Measurements from ENCODE around the gene C2orf80. TPM values are rescaled to one million over a fixed set of nuclear protein-coding genes. Genes with fewer than 3 reads are reported as not detected.

C2orf80 gene
- total RNA-seq (2022; extraction: Qiagen RNA extraction), result not detected in 5 replicates

DNA sequence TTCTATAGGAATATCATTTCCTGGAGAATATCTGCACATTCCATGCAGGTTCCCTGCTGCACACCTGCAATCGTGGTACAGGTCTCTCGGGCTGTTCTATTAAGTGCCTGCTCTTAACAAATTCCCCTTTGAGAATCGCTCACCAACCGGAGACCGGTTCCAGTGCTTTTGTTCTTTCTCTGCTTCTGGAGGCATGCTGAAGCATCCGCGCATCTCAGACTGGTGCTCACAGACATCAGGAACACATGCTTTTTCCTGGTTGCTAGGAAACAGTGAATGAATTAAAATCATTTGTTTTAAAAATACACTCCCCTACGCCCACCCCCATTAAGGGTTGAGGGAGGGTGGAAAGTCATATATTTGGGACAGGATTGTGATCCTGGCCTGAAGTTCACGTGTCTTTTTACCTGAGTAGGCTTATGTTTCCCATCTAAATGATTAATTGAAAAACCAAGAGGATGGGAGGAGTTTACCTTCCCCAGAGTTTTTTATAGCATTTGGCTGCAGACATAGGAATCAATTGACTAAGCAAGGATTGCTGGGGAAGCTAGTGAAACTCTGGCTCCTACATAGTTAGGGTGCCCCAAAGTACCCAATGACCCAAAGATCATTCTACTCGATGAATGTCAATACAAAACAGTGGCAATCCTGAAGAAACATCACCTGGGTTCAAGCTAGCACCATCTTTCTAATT lies at the start of gene C2orf80:
Gene C2orf80, minus strand, starts transcription at position 221 of the 694 bp plus-strand sequence. CDS start 3,044 bp downstream, outside the sequence.

DNA sequence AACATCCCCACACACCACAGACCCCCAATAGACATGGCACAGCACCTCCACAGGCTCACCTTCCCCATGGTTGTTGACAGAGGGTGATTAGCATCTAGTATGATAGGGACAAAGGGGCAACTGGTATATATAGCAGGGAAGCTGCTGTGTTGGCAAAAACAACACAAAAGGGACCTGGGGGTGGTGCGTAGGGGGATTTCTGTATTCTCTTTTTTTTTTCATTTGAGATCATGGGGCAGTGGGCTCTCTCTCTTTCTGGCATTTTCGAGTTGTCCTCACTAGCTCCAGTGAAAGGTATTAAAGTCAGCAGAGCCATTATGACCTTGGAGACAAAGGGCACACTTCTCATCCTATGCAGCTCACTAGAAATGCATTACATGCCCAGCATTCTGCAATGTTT lies 26.3 kb downstream of the C2orf80 start, which contains the start of gene CRYGA:
Gene CRYGA, minus strand, starts transcription at position 101 of the 400 bp plus-strand sequence. Its CDS starts 33 bp downstream, at position 68.

DNA sequence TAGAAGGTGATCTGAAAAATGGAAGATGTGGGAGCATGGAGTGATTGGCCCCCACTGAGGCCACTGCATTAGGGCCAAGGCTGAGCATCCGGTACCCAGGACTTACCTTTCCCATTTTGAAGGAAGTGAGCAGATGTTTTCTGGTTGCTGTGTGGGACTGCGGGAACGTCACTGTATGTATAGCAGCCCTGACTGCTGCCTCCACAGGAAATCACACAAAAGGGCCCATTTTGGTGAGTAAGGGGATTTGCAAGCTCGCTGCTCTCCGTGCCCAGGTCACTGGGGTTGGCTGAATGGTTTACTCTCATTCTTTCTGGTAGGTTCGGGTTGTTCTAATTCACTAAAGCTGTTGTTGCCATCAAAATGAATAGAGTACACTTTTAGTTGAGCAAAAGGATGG lies 43.8 kb downstream of the C2orf80 start, which contains the start of gene CRYGB:
Gene CRYGB, minus strand, starts transcription at position 153 of the 400 bp plus-strand sequence. Its CDS starts 38 bp downstream, at position 115.

DNA sequence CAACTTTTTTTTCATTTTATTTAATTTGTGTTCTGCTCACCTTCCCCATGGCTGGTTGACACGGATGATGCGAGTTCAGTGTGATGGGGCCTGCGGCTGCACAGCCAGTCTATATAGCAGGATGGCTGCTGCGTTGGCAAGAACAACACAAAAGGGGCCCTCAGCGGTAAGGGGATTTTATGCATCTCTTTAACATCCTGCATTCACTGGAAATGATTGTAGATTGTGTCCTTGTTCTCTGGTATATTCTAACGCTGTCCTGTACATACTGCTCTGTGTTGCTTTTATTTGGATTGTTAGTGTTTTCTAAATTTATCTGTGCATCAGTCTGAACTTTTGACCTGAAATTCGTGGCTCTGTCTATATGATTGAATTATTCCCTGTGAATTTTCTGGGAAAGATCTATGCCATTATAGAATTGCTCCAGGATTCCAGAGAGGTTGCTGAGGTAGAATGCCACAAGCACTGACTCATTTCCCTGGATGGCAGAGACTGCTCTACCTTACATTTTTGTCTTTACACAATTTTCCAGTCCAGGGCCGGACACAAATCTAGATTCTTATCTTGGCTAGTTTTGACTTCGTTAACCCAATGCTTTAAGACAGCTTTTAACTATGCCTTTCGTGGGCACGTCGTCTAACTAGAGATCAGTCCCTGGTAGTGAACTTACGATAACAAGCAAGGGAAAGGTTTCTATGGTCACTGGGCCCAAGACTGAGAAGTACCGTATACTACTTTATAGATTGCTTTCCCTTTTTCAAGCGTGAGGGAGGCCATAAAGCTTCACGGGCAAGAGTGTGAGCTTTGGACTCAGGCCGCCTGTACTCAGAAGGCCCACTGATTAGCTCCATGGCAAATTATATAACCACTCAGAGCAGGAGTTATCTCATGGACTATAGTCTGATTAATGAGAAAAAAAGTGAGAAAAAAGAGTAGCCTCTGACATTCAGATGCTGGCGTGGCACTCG lies 59.8 kb downstream of the C2orf80 start, which contains the start of gene CRYGC:
Gene CRYGC, minus strand, starts transcription at position 85 of the 968 bp plus-strand sequence. Its CDS starts 36 bp downstream, at position 49.

DNA sequence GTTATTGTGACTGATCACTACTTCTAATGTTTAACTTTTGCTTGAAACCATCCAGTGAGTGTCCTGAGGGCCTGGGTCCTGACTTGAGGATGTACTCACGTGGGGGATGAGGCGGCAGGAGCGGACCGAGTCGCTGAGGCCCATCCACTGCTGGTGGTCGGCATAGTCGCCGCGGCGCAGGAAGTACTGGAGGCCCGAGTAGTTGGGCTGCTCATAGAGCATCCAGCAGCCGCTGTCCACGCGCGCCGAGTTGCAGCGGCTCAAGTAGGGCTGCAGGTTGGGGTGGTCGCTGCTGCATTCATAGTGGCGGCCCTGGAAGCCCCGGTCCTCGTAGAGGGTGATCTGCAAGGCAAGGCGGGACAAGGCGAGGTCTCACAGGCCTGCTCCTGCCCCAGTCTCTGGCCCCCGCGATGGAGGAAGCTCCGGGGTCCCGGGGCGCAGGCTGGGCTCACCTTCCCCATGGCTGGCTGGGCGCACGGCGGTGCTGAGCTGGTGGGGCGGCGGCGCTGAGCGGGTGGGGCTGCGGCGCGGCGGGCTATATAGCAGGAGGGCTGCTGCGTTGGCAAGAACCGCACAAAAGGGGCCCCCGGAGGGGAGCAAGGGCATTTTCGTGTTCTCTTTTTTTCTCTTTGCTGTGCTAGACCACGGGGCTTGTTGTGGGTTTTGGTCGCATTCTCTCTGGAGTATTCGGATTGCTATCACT lies 65.7 kb downstream of the C2orf80 start, which contains the start of gene CRYGD:
Gene CRYGD, minus strand, starts transcription at position 512 of the 703 bp plus-strand sequence. Its CDS starts 51 bp downstream, at position 461.

Other genes with a start within 250 kb of the C2orf80 start
- 2.6 to 3.7 TPM (median 3.0 TPM) in 5 replicates for gene PLEKHM3, start 164.5 kb downstream of the C2orf80 start, total RNA-seq (2022; extraction: Qiagen RNA extraction)
- not detected in 5 replicates for gene CRYGD, start 65.5 kb downstream of the C2orf80 start, total RNA-seq (2022; extraction: Qiagen RNA extraction)
- gene CRYGC, start 60.2 kb downstream of the C2orf80 start, total RNA-seq (2022; extraction: Qiagen RNA extraction), result not detected in 5 replicates
- not detected in 5 replicates for gene CRYGB, start 43.9 kb downstream of the C2orf80 start, total RNA-seq (2022; extraction: Qiagen RNA extraction)
- not detected in 5 replicates for gene CRYGA, start 26.4 kb downstream of the C2orf80 start, total RNA-seq (2022; extraction: Qiagen RNA extraction)
- gene IDH1, start 65.0 kb upstream of the C2orf80 start, total RNA-seq (2022; extraction: Qiagen RNA extraction), result 75.0 to 91.1 TPM (median 81.4 TPM) in 5 replicates
- 4.7 to 8.0 TPM (median 7.0 TPM) in 5 replicates for gene PIKFYVE, start 76.2 kb upstream of the C2orf80 start, total RNA-seq (2022; extraction: Qiagen RNA extraction)
- gene PTH2R, start 216.8 kb upstream of the C2orf80 start, total RNA-seq (2022; extraction: Qiagen RNA extraction), result not detected in 5 replicates